ENCODE results near the gene HLA-DOB. TPM values are rescaled to one million over a fixed set of nuclear protein-coding genes. Genes with fewer than 3 reads are reported as not detected.

HLA-DOB gene
- total and polyA plus RNA-seq, 2 of the 13 experiments (the other 11 are each of a cell fraction or from before 2014, with no cell fraction given): not detected

DNA sequence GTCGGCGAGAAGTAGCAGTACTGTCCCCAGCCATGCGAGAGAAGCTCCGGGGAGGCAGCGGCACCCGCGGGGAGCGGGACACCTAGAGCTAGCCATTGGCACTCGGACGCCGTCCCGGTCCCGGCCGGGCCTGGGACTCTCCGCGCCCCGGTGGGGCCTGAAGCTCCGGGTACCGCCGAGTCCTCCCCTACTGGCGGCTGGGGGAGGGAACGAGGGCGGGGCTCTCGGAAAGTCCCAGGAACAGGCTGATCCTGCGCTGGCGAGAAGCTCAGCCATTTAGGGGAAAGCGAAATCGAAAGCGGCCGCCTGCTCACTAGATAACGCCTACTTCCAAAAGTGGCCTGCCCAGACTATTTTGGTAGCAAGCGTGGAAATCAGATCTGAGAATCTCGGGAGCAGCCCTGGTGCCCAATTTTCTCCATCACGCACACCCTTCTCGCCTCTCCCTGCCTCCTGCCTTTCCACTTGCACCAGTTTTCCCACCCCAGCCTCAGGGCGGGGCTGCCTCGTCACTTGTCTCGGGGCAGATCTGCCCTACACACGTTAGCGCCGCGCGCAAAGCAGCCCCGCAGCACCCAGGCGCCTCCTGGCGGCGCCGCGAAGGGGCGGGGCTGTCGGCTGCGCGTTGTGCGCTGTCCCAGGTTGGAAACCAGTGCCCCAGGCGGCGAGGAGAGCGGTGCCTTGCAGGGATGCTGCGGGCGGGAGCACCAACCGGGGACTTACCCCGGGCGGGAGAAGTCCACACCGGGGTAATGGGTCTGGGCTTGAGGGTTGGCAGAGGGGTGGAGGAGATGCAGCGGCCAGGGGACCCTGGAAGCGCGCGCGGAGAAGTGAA is 37.0 kb upstream of the HLA-DOB start, which contains the start of the genes PSMB9 and TAP1 (continued):
- TF ChIP-seq, protein P1, sequence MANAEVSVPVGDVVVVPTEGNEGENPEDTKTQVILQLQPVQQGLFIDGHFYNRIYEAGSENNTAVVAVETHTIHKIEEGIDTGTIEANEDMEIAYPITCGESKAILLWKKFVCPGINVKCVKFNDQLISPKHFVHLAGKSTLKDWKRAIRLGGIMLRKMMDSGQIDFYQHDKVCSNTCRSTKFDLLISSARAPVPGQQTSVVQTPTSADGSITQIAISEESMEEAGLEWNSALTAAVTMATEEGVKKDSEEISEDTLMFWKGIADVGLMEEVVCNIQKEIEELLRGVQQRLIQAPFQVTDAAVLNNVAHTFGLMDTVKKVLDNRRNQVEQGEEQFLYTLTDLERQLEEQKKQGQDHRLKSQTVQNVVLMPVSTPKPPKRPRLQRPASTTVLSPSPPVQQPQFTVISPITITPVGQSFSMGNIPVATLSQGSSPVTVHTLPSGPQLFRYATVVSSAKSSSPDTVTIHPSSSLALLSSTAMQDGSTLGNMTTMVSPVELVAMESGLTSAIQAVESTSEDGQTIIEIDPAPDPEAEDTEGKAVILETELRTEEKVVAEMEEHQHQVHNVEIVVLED (CRISPR knock-in tag; IDR thresholded peaks at IDR 0.05; ENCODE audit: borderline replicate concordance): peak; percentile 82
- TF ChIP-seq KLF12 (CRISPR knock-in tag; IDR thresholded peaks at IDR 0.05; ENCODE audit: borderline replicate concordance) (peak; percentile 93), RARA (CRISPR knock-in tag; IDR thresholded peaks at IDR 0.05) (no peak; the same call in none of the 2 replicates), ZNF232 (CRISPR knock-in tag; IDR thresholded peaks at IDR 0.05; ENCODE audit: borderline replicate concordance) (no peak), ZNF180 (CRISPR knock-in tag; IDR thresholded peaks at IDR 0.05; ENCODE audit: borderline replicate concordance, low read depth) (no peak), ZNF343 (CRISPR knock-in tag; IDR thresholded peaks at IDR 0.05) (no peak), ZNF547 (CRISPR knock-in tag; IDR thresholded peaks at IDR 0.05) (peak; percentile 78), NFE2L2 (IDR thresholded peaks at IDR 0.05; ENCODE audit: low read length) (no peak), MED13 (CRISPR knock-in tag; IDR thresholded peaks at IDR 0.05) (peak; percentile 73), KLF11 (CRISPR knock-in tag; IDR thresholded peaks at IDR 0.05) (no peak), ZNF567 (CRISPR knock-in tag; IDR thresholded peaks at IDR 0.05; ENCODE audit: borderline replicate concordance) (no peak), ZNF569 (CRISPR knock-in tag; IDR thresholded peaks at IDR 0.05; ENCODE audit: borderline replicate concordance) (peak; percentile 43; the same call in 1 of the 2 replicates), ZKSCAN5 (CRISPR knock-in tag; IDR thresholded peaks at IDR 0.05) (0 out of 2 replicates have a peak, but pooled peaks have one; percentile 26), ZNF274 (CRISPR knock-in tag; IDR thresholded peaks at IDR 0.05) (no peak), ZNF510 (CRISPR knock-in tag; IDR thresholded peaks at IDR 0.05; ENCODE audit: low read depth) (peak; percentile 56; the same call in 1 of the 2 replicates), ZNF615 (CRISPR knock-in tag; IDR thresholded peaks at IDR 0.05; ENCODE audit: borderline replicate concordance) (no peak; the same call in 1 of the 2 replicates), ZMYM3 (CRISPR knock-in tag; IDR thresholded peaks at IDR 0.05) (peak; percentile 73)
- TF ChIP-seq, protein P2, sequence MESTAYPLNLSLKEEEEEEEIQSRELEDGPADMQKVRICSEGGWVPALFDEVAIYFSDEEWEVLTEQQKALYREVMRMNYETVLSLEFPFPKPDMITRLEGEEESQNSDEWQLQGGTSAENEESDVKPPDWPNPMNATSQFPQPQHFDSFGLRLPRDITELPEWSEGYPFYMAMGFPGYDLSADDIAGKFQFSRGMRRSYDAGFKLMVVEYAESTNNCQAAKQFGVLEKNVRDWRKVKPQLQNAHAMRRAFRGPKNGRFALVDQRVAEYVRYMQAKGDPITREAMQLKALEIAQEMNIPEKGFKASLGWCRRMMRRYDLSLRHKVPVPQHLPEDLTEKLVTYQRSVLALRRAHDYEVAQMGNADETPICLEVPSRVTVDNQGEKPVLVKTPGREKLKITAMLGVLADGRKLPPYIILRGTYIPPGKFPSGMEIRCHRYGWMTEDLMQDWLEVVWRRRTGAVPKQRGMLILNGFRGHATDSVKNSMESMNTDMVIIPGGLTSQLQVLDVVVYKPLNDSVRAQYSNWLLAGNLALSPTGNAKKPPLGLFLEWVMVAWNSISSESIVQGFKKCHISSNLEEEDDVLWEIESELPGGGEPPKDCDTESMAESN (CRISPR knock-in tag; conservative IDR thresholded peaks at IDR 0.05): peak; percentile 60; the same call in 1 of the 2 replicates
- TF ChIP-seq, protein P3, sequence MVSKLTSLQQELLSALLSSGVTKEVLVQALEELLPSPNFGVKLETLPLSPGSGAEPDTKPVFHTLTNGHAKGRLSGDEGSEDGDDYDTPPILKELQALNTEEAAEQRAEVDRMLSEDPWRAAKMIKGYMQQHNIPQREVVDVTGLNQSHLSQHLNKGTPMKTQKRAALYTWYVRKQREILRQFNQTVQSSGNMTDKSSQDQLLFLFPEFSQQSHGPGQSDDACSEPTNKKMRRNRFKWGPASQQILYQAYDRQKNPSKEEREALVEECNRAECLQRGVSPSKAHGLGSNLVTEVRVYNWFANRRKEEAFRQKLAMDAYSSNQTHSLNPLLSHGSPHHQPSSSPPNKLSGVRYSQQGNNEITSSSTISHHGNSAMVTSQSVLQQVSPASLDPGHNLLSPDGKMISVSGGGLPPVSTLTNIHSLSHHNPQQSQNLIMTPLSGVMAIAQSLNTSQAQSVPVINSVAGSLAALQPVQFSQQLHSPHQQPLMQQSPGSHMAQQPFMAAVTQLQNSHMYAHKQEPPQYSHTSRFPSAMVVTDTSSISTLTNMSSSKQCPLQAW (CRISPR knock-in tag; IDR thresholded peaks at IDR 0.05): peak; percentile 73; the same call in 1 of the 2 replicates
- TF ChIP-seq, protein P4, sequence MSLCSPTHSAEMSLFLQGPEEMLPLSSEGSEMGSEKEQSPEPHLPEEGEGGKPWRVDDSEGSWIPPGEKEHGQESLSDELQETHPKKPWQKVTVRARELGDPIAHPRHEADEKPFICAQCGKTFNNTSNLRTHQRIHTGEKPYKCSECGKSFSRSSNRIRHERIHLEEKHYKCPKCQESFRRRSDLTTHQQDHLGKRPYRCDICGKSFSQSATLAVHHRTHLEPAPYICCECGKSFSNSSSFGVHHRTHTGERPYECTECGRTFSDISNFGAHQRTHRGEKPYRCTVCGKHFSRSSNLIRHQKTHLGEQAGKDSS (CRISPR knock-in tag; IDR thresholded peaks at IDR 0.05; ENCODE audit: borderline replicate concordance, low read depth): peak; percentile 22; the same call in 1 of the 2 replicates

Measured in HepG2 (cell line).